ENCODE results near the gene SEMA4G. TPM values are rescaled to one million over a fixed set of nuclear protein-coding genes. Genes with fewer than 3 reads are reported as not detected.

The SEMA4G gene
- total and polyA plus RNA-seq, 2 of the 13 experiments (the other 11 are each of a cell fraction or from before 2014, with no cell fraction given) = 46.2 to 207 TPM

GRCh38 chr10:100998183-100998990 lies 29.1 kb downstream of the SEMA4G start (continued):
- no peak for TF ChIP-seq GLMP (CRISPR knock-in tag; IDR thresholded peaks at IDR 0.05; ENCODE audit: borderline replicate concordance)
- TF ChIP-seq ZBTB49 (CRISPR knock-in tag; IDR thresholded peaks at IDR 0.05; ENCODE audit: borderline replicate concordance) = no peak
- TF ChIP-seq, protein P1, sequence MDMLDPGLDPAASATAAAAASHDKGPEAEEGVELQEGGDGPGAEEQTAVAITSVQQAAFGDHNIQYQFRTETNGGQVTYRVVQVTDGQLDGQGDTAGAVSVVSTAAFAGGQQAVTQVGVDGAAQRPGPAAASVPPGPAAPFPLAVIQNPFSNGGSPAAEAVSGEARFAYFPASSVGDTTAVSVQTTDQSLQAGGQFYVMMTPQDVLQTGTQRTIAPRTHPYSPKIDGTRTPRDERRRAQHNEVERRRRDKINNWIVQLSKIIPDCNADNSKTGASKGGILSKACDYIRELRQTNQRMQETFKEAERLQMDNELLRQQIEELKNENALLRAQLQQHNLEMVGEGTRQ (IDR thresholded peaks at IDR 0.05; ENCODE audit: low read depth, low read length) = 0 out of 2 replicates have a peak, but pooled peaks have one; percentile 17
- TF ChIP-seq, protein P1 (CRISPR knock-in tag; IDR thresholded peaks at IDR 0.05; ENCODE audit: borderline replicate concordance) = no peak
- no peak for TF ChIP-seq SMAD9 (CRISPR knock-in tag; IDR thresholded peaks at IDR 0.05)
- no peak; the same call in 1 of the 2 replicates for TF ChIP-seq ZNF142 (CRISPR knock-in tag; IDR thresholded peaks at IDR 0.05)
- no peak for TF ChIP-seq ZBTB3 (CRISPR knock-in tag; IDR thresholded peaks at IDR 0.05; ENCODE audit: borderline replicate concordance, low read depth)
- no peak for TF ChIP-seq ZIK1 (CRISPR knock-in tag; IDR thresholded peaks at IDR 0.05; ENCODE audit: borderline replicate concordance, low read depth)
- TF ChIP-seq FOXA3 (CRISPR knock-in tag; IDR thresholded peaks at IDR 0.05) = no peak
- TF ChIP-seq ZNF546 (CRISPR knock-in tag; conservative IDR thresholded peaks at IDR 0.05) = no peak
- TF ChIP-seq, protein P2, sequence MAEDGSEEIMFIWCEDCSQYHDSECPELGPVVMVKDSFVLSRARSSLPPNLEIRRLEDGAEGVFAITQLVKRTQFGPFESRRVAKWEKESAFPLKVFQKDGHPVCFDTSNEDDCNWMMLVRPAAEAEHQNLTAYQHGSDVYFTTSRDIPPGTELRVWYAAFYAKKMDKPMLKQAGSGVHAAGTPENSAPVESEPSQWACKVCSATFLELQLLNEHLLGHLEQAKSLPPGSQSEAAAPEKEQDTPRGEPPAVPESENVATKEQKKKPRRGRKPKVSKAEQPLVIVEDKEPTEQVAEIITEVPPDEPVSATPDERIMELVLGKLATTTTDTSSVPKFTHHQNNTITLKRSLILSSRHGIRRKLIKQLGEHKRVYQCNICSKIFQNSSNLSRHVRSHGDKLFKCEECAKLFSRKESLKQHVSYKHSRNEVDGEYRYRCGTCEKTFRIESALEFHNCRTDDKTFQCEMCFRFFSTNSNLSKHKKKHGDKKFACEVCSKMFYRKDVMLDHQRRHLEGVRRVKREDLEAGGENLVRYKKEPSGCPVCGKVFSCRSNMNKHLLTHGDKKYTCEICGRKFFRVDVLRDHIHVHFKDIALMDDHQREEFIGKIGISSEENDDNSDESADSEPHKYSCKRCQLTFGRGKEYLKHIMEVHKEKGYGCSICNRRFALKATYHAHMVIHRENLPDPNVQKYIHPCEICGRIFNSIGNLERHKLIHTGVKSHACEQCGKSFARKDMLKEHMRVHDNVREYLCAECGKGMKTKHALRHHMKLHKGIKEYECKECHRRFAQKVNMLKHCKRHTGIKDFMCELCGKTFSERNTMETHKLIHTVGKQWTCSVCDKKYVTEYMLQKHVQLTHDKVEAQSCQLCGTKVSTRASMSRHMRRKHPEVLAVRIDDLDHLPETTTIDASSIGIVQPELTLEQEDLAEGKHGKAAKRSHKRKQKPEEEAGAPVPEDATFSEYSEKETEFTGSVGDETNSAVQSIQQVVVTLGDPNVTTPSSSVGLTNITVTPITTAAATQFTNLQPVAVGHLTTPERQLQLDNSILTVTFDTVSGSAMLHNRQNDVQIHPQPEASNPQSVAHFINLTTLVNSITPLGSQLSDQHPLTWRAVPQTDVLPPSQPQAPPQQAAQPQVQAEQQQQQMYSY (CRISPR knock-in tag; IDR thresholded peaks at IDR 0.05) = no peak
- no peak for TF ChIP-seq TBL1XR1 (IDR thresholded peaks at IDR 0.05; ENCODE audit: borderline replicate concordance, low read length, partially characterized antibody)
